ENCODE data around the gene TFG.

The TFG gene

GRCh38 chr3:100744671-100745070, 35.4 kb downstream of the TFG start:
- no peak for DNase-seq (ENCODE audit: low read depth)
- TF ChIP-seq, protein P1, sequence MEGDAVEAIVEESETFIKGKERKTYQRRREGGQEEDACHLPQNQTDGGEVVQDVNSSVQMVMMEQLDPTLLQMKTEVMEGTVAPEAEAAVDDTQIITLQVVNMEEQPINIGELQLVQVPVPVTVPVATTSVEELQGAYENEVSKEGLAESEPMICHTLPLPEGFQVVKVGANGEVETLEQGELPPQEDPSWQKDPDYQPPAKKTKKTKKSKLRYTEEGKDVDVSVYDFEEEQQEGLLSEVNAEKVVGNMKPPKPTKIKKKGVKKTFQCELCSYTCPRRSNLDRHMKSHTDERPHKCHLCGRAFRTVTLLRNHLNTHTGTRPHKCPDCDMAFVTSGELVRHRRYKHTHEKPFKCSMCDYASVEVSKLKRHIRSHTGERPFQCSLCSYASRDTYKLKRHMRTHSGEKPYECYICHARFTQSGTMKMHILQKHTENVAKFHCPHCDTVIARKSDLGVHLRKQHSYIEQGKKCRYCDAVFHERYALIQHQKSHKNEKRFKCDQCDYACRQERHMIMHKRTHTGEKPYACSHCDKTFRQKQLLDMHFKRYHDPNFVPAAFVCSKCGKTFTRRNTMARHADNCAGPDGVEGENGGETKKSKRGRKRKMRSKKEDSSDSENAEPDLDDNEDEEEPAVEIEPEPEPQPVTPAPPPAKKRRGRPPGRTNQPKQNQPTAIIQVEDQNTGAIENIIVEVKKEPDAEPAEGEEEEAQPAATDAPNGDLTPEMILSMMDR (conservative IDR thresholded peaks at IDR 0.05; ENCODE audit: low read depth, low read length), result no peak

GRCh38 chr3:100745617-100746016, 36.3 kb downstream of the TFG start:
- no peak overlapping the region for H3K4me3 ChIP-seq (ENCODE audit: low read length)
- TF ChIP-seq, protein P1 (conservative IDR thresholded peaks at IDR 0.05; ENCODE audit: low read depth, low read length), result no peak
- no peak for DNase-seq (ENCODE audit: low read depth)

More at GRCh38 chr3:100744671-100745070, 35.4 kb downstream of the TFG start:
- no peak overlapping the region for H3K4me3 ChIP-seq (ENCODE audit: low read length)

GRCh38 chr3:100746092-100746491, 36.8 kb downstream of the TFG start:
- no peak for DNase-seq (ENCODE audit: low read depth)
- TF ChIP-seq, protein P1 (conservative IDR thresholded peaks at IDR 0.05; ENCODE audit: low read depth, low read length), result no peak
- H3K4me3 ChIP-seq (ENCODE audit: low read length), result no peak overlapping the region

GRCh38 chr3:100748220-100748619, 38.9 kb downstream of the TFG start:
- TF ChIP-seq, protein P1 (conservative IDR thresholded peaks at IDR 0.05; ENCODE audit: low read depth, low read length), result no peak
- no peak for DNase-seq (ENCODE audit: low read depth)
- H3K4me3 ChIP-seq (ENCODE audit: low read length), result no peak overlapping the region

GRCh38 chr3:100748967-100749366, 39.7 kb downstream of the TFG start:
- TF ChIP-seq, protein P1 (conservative IDR thresholded peaks at IDR 0.05; ENCODE audit: low read depth, low read length), result no peak
- H3K4me3 ChIP-seq (ENCODE audit: low read length), result no peak overlapping the region
- no peak for DNase-seq (ENCODE audit: low read depth)

DNA sequence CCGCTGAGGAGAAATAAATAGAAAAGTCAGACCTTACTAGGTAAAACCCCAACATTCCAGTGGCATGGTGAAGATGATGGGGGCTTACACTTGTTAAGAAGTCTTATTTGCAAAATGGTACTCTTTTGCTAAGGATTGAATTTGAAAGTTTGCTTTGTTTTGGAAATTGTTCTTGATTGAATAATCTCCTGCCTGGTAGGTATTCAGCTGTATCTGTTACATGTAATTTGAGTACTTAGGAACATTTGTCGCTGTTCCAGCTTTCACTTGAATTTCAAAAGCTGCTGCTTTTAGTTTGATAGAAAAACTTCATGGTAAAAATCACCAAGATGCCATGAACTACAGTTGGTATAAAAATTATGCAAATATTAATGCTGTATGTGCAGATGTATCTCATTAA, 44.6 kb downstream of the TFG start:
- H3K4me3 ChIP-seq (ENCODE audit: low read length), result no peak overlapping the region
- DNase-seq (ENCODE audit: low read depth), result no peak
- TF ChIP-seq, protein P1 (conservative IDR thresholded peaks at IDR 0.05; ENCODE audit: low read depth, low read length), result no peak

DNA sequence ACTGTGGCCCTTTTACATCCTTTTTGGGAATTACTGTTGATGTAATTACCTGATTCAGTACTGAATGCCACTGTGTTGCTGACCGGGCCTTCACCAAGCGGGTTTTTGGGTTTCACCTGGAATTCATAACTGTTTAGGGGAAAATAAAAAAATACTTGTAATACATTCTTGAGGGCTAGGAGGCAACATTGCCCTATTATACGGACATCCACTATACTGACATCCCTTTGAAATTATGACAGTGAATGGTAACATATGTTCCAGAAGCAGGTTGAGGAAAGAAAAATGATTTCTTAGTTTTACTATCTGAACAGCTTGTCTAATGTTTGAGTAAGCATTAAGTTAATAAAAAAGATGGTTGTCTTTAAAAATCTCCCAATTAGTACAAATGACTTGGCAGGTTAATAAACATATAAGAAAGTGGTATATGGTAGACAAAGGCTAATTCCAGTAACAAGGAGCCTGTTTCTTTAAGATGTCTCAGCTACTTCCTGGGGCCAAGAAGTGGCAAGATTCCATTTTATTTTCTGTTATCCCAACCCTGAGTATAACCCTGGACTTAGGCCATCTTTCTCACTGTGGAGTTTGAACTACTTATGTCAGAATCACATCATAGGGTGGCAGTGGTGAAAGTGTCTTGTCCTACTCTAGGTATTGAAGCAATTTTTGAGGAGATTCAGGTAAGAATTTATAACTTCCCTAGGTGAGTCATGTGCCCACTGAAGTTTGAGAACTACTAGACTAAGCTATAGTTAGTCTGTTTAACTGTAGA, 45.5 kb downstream of the TFG start:
- TF ChIP-seq, protein P1 (conservative IDR thresholded peaks at IDR 0.05; ENCODE audit: low read depth, low read length), result no peak
- no peak for DNase-seq (ENCODE audit: low read depth)
- H3K4me3 ChIP-seq (ENCODE audit: low read length), result no peak overlapping the region

All from retinal pigment epithelial cell (primary cell).